H54 (cell line): ENCODE measurements around the gene FBXW11.
"Not testable (repeated sequence)": the region's sequence is repeated elsewhere in the genome, so short reads cannot be mapped to it uniquely, and the experiment has no call there.

Experiments used
- DNase-seq: peaks from one replicate; pipeline ENCODE4 v3.0.0; 2011; ENCODE audit warnings: low spot score, mixed read lengths; ENCODE audit not compliant: insufficient read length
- FAIRE-seq: peaks from 3 replicates; lab custom pipeline; 2011; peaks lifted over from hg19 to GRCh38; lab: Jason Lieb, UNC
- POLR2A ChIP-seq: IDR thresholded peaks from 2 replicates; pipeline ENCODE4 v1.6.1; 2011; ENCODE audit warnings: low read depth, mild to moderate bottlenecking, low read length

The FBXW11 gene

GRCh38 chr5:171891595-171891994, 114.8 kb downstream of the FBXW11 start:
- no peak for FAIRE-seq
- TF ChIP-seq POLR2A, result no peak

GRCh38 chr5:171891150-171891549, 115.3 kb downstream of the FBXW11 start:
- FAIRE-seq (no peak), DNase-seq (no peak)
- no peak for TF ChIP-seq POLR2A

More at GRCh38 chr5:171891595-171891994, 114.8 kb downstream of the FBXW11 start:
- no peak for DNase-seq

- no peak for FAIRE-seq
- DNase-seq, result no peak
- TF ChIP-seq POLR2A, result no peak
Measured at GRCh38 chr5:171888051-171888481, 118.4 kb downstream of the FBXW11 start.

GRCh38 chr5:171886037-171886436, 120.4 kb downstream of the FBXW11 start:
- DNase-seq, FAIRE-seq: not testable (repeated sequence)

GRCh38 chr5:171882118-171882517, 124.3 kb downstream of the FBXW11 start:
- no peak for TF ChIP-seq POLR2A
- FAIRE-seq (no peak), DNase-seq (no peak)

GRCh38 chr5:171874234-171874633, 132.2 kb downstream of the FBXW11 start:
- FAIRE-seq (no peak), DNase-seq (no peak)
- TF ChIP-seq POLR2A, result no peak

- DNase-seq (no peak), FAIRE-seq (no peak)
- no peak for TF ChIP-seq POLR2A
Measured at GRCh38 chr5:171872666-171873065, 133.8 kb downstream of the FBXW11 start.

DNA sequence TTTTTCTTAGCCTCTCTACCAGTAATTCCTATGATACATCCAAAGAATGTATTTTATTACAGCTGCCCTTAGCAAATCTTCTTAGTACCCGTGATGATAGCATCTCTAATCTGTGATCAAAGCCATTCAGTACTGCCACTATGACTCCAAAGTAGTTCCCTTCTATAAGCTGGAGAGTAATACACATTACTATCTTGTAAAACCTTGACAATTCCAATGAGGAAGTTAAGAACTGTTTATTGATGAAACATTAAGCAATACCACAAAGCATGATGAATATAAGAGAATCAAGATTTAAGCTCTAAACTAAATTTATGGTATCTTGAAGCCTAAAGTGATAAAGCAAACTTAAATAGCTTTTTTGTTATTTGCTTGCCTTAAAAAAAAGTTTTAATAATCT, 134.7 kb downstream of the FBXW11 start:
- no peak for TF ChIP-seq POLR2A
- DNase-seq (no peak), FAIRE-seq (no peak)

- TF ChIP-seq POLR2A, result no peak
- no peak for FAIRE-seq
- DNase-seq, result no peak
Measured at GRCh38 chr5:171869956-171870355, 136.5 kb downstream of the FBXW11 start.

DNA sequence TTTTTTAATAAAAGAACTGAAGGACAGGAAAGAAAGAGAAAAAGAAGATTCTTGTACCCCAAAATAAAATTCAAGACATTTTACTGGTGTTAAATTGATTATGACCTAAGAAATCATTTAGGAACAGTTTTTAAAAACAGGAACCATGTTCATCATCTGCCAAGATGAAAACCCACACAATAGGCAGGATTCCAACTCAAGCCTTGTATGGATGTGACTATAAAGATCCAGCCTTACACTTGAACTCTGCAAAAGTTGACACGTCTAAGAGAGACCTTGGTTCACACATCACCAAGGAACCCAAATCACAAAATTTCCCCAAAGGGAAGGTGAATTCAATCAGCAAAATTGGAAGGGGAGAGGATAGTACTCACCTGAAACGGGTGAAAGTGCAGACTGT, 138.2 kb downstream of the FBXW11 start:
- DNase-seq (no peak), FAIRE-seq (no peak)
- TF ChIP-seq POLR2A, result no peak

- TF ChIP-seq POLR2A, result no peak
- no peak for FAIRE-seq
- DNase-seq, result no peak
Measured at GRCh38 chr5:171867786-171868185, 138.7 kb downstream of the FBXW11 start.

DNA sequence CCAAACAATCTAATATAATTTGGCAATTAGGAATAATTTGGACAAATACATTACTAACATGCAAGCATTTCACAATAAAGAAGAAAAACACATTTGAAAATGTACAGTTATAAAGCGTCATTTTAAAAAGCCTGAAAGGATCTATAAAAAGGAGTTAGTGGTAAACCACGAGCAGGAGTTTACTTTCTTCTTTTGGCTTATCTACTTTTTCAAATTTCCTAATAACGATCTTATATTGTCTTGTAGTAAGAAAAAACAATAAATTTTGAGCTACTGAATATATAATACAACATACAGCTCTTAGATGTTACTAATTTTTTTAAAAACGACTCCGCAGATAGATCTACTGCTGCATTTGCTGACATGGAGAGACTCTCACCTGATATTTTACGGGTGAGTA, 141.0 kb downstream of the FBXW11 start:
- no peak for FAIRE-seq
- TF ChIP-seq POLR2A, result no peak
- DNase-seq, result no peak

- no peak for TF ChIP-seq POLR2A
- DNase-seq (peak; percentile 20), FAIRE-seq (no peak)
Measured at GRCh38 chr5:171863935-171864334, 142.5 kb downstream of the FBXW11 start.

DNA sequence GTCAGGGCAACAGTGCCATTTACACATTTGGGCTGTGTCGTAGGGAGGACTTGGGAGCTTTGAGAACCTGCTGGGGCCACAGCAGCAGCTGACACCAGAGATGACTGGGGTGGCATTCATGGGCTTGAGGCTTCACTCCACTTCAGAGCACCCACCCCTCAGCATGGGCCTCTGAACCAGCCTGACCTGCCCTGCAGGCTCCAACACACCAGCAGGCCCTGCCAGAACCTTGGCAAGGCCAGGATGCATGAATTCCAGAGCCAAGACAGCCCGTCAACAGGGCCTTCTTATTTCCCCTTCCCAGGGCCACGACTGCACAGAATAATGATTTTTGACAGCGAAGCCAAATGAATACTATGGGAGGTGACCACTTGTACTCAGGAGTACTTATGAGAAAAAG, 143.8 kb downstream of the FBXW11 start:
- DNase-seq, result no peak
- FAIRE-seq, result no peak
- no peak for TF ChIP-seq POLR2A

DNA sequence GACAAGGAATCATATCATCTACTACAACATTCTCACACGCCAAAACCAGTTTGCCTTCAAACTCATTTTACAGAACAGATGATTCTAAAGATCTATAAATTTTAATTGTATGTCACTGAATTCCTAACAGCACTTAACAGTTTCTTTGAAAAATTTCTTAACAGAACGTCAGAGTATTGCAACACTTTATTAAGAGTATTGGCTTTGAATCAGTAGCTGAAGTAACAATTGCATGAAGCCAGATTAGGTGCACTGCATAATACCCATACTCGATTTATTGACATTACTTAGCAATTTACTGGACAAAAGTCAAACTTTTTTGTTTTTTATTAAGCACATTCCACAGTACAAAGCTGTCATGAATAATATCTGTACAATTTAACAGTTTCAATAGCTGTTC, 145.1 kb downstream of the FBXW11 start:
- no peak for DNase-seq
- no peak for FAIRE-seq
- TF ChIP-seq POLR2A, result no peak

DNA sequence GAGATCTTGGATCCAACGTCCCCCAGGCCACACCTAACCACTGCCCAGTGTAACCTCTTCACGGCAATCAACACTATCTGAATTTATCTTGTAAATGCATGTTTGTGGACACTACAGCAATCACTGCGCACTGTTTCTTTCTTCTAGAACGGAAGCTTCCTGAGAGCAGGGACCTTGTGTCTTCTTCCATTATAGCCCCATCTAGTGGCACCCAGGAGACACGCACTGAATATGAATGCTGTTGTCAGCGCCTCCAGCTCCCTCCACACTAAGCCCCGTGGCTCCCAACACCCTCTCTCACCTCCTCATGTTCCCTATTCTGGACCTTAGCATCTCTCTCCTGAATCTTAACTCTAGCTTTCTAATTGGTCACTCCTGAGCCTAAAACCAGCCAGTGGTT, 148.1 kb downstream of the FBXW11 start:
- TF ChIP-seq POLR2A, result no peak
- FAIRE-seq (no peak), DNase-seq (peak; percentile 20)
